Endothelial cell of umbilical vein (primary cell): ENCODE measurements around the gene PLEKHG5. TPM values are rescaled to one million over a fixed set of nuclear protein-coding genes. Genes with fewer than 3 reads are reported as not detected.

ENCODE experiments used
- BruUV-seq: library from RNA; stranded (reverse); fragments of 400-500 nt; replicated peaks from 2 replicates; lab custom pipeline; 2021; lab: Mats Ljungman, UMichigan
- CTCF ChIA-PET: fragments of 300-600, 350-600 bp; sonication (Branson Sonifier 250); formaldehyde crosslinking; loops from one replicate; lab custom pipeline; 2021; ENCODE audit warnings: antibody characterized with exemption, inconsistent platforms; lab: Charles Lee
- POLR2A ChIA-PET: fragments of 300-600, 350-600 bp; sonication (Branson Sonifier 250); formaldehyde crosslinking; loops from one replicate; lab custom pipeline; 2021; ENCODE audit warnings: antibody characterized with exemption, inconsistent platforms; lab: Charles Lee
- DNase-seq: peaks from one replicate; pipeline ENCODE4 v3.0.0-alpha.2; 2011; ENCODE audit warnings: low read depth, low spot score
- FAIRE-seq: peaks from 2 replicates; lab custom pipeline; 2011; peaks lifted over from hg19 to GRCh38; lab: Jason Lieb, UNC
- H2AFZ ChIP-seq: 2 replicates; pipeline ENCODE4 v1.6.0; 2012; ENCODE audit warnings: low read depth, low read length, control low read depth, inconsistent platforms
- H3K27ac ChIP-seq: 2 replicates; pipeline ENCODE4 v1.5.1; 2011; ENCODE audit warnings: low read depth, mild to moderate bottlenecking, control low read depth, low read length, moderate library complexity; ENCODE audit not compliant: insufficient read depth
- H3K27me3 ChIP-seq, 2 experiments: 2 replicates each; pipeline versions ENCODE4 v1.6.0 to v1.6.1; 2011; ENCODE audit warnings: low read length in 2 of 2, mixed read lengths in 1 of 2; ENCODE audit not compliant: control insufficient read depth in 2 of 2, insufficient read depth in 2 of 2
- H3K36me3 ChIP-seq, 2 experiments: 2 replicates in 1 of 2; 3 replicates in 1 of 2; pipeline ENCODE4 v1.5.1; 2011; ENCODE audit warnings: low read length in 2 of 2, mild to moderate bottlenecking in 1 of 2, moderate library complexity in 1 of 2; ENCODE audit not compliant: control insufficient read depth in 2 of 2, insufficient read depth in 2 of 2; ENCODE audit errors: extremely low read depth in 1 of 2
- H3K4me1 ChIP-seq: 3 replicates; pipeline ENCODE4 v1.5.1; 2011; ENCODE audit warnings: mild to moderate bottlenecking, low read length; ENCODE audit not compliant: control insufficient read depth, insufficient read depth; ENCODE audit errors: extremely low read depth
- H3K4me2 ChIP-seq: 2 replicates; pipeline ENCODE4 v1.6.1; 2011; ENCODE audit warnings: low read length, control low read depth, mixed read lengths; ENCODE audit not compliant: insufficient read depth
- H3K4me3 ChIP-seq, 3 experiments: fragments of 200-600 bp in 1 of 3; sonication (generic), shearing (Covaris generic) in 1 of 3; replicated peaks in 1 of 3; 2 replicates each; pipeline ENCODE4 v1.5.1; 2011 to 2016; ENCODE audit warnings: control low read depth in 3 of 3, low read length in 3 of 3, mild to moderate bottlenecking in 2 of 3, inconsistent platforms in 1 of 3, low read depth in 1 of 3, moderate library complexity in 1 of 3; ENCODE audit not compliant: insufficient read depth in 1 of 3
- H3K79me2 ChIP-seq: 2 replicates; pipeline ENCODE4 v1.6.0; 2012; ENCODE audit warnings: low read length, inconsistent platforms; ENCODE audit not compliant: control insufficient read depth, insufficient read depth
- H3K9ac ChIP-seq: replicated peaks from 2 replicates; pipeline ENCODE3; 2011; ENCODE audit warnings: low read length, control low read depth; ENCODE audit not compliant: insufficient read depth; ENCODE audit errors: extremely low read depth
- H3K9me1 ChIP-seq: replicated peaks from 3 replicates; pipeline ENCODE4 v1.6.0; 2011; ENCODE audit warnings: mild to moderate bottlenecking, low read length; ENCODE audit not compliant: control insufficient read depth, insufficient read depth; ENCODE audit errors: extremely low read depth
- H3K9me3 ChIP-seq: replicated peaks from 2 replicates; pipeline ENCODE4 v1.5.1; 2012; ENCODE audit warnings: low read length, inconsistent platforms; ENCODE audit not compliant: control insufficient read depth, insufficient read depth
- H4K20me1 ChIP-seq: replicated peaks from 2 replicates; pipeline ENCODE3; 2011; ENCODE audit warnings: mild to moderate bottlenecking, low read length; ENCODE audit not compliant: control insufficient read depth, insufficient read depth; ENCODE audit errors: extremely low read depth
- CTCF ChIP-seq, 2 donors: IDR thresholded peaks; 1 replicate in 1 of 2; 2 replicates in 1 of 2; pipeline ENCODE4 v1.5.1; 2011; ENCODE audit warnings: low read length in 2 of 2, mild to moderate bottlenecking in 2 of 2, moderate library complexity in 2 of 2, control low read depth in 1 of 2, inconsistent platforms in 1 of 2, low read depth in 1 of 2; ENCODE audit not compliant: insufficient read depth in 1 of 2; ENCODE audit errors: extremely low read depth in 1 of 2
- EZH2 ChIP-seq: IDR thresholded peaks from 2 replicates; pipeline ENCODE4 v1.6.1; 2012; ENCODE audit warnings: borderline replicate concordance, low read depth, mild to moderate bottlenecking, moderate library complexity, low read length, inconsistent platforms; ENCODE audit not compliant: severe bottlenecking
- FOS ChIP-seq: IDR thresholded peaks from 2 replicates; pipeline ENCODE4 v1.6.1; 2011; ENCODE audit warnings: mild to moderate bottlenecking, low read length, moderate library complexity, borderline replicate concordance; ENCODE audit not compliant: insufficient read depth
- GATA2 ChIP-seq: IDR thresholded peaks from 2 replicates; pipeline ENCODE4 v1.7.0; 2011; ENCODE audit warnings: low read depth, mild to moderate bottlenecking, moderate library complexity, mixed read lengths, low read length; ENCODE audit not compliant: insufficient read length, insufficient read depth
- JUN ChIP-seq: IDR thresholded peaks from 2 replicates; pipeline ENCODE4 v1.6.1; 2011; ENCODE audit warnings: borderline replicate concordance, low read depth; ENCODE audit not compliant: insufficient read length, insufficient read depth
- MAX ChIP-seq: IDR thresholded peaks from 2 replicates; pipeline ENCODE4 v1.6.1; 2011; ENCODE audit not compliant: insufficient read depth, insufficient read length
- MYC ChIP-seq: IDR thresholded peaks from one replicate; pipeline ENCODE4 v1.6.1; 2011; ENCODE audit warnings: mild to moderate bottlenecking, low read depth, low read length
- POLR2A ChIP-seq: IDR thresholded peaks from 2 replicates; pipeline ENCODE4 v1.6.1; 2012; ENCODE audit warnings: low read depth, mild to moderate bottlenecking, control low read depth, low read length
- POLR2AphosphoS5 ChIP-seq: IDR thresholded peaks from 2 replicates; pipeline ENCODE4 v1.6.1; 2012; ENCODE audit warnings: low read depth, mild to moderate bottlenecking, control low read depth, low read length, moderate library complexity; ENCODE audit not compliant: insufficient read depth
- dilution Hi-C: fragments of 300-500 bp; cut with MboI; formaldehyde crosslinking; loops from one replicate; pipeline ENCODE4 v1.15.0; 2019; ENCODE audit warnings: low sequenced_read_pairs; ENCODE audit not compliant: extremely low pct_ligation_motif_present
- intact Hi-C: fragments of 100-400 bp; cut with micrococcal nuclease; formaldehyde crosslinking; loops from one replicate; pipeline ENCODE4 v1.10.0; 2022
- polyA plus RNA-seq, 4 experiments: library from polyadenylated mRNA; depleted of rRNA in 3 of 4; stranded (reverse) in 3 of 4; unstranded in 1 of 4; fragments of >200 nt; gene quantifications; 2 replicates each; pipeline versions ENCODE4 v1.2.1 to v1.2.3, GENCODE V29; 2011 to 2012; ENCODE audit warnings: missing spikeins in 1 of 4
- total RNA-seq: library from RNA; stranded (reverse); gene quantifications from 2 replicates; pipeline ENCODE4 v1.2.3, GENCODE V29; 2021

PLEKHG5 gene
- total and polyA plus RNA-seq, 2 donors (not counting 3 experiments of a cell fraction or from before 2014, with no cell fraction given) = 30.6 to 56.9 TPM

DNA sequence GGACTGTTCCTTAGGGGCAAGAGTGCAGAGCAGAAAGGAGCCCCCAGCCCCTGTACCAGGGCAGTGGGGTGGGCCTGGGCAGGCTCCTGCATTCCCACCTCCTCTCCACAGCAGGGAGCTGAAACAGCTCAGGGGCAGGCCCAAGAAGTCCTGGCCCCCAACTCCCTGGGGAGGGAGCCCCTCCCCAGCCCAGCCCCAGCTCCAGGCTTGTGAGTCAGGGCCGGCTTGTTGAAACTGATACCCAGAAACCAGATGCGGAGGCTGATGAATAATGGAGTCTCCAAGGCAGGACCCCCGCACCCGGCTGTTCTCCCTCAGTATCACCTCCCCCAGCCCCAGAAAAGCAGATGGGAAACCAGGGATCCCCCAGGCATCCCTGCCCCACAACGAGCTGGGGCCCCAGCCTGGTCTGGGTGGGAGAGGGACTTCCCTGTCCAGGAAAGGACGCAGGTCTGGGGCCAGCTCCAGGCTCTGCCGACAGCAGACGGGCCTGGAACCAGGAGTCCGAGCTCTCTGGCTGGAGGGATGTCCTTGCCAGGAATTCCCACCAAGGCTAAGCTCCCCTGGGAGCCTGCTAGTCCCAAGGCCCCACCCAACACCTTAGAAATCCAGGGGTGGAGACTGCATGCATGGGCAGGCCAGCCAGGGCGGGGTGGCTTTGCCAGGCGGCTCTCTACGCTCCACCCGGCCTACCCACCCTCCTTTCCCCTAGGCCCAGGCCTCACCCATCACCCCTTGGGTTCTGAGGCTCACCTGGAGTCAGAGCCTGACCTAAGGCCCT, 2.7 kb downstream of the PLEKHG5 start:
- no peak for DNase-seq
- Histone ChIP-seq H3K4me1 (peaks cover 49% of the 10 kb centered on the region), H3K36me3 (no peaks in the 10 kb centered on the region), H3K79me2 (peaks cover 14% of the 10 kb centered on the region), H3K9me1 (no peaks in the 10 kb centered on the region), H3K4me2 (no peak overlapping the region), H3K9me3 (no peaks in the 10 kb centered on the region), H3K27ac (no peak overlapping the region), H2AFZ (no peak overlapping the region), H3K27me3 (no peaks in the 10 kb centered on the region), H4K20me1 (no peaks in the 10 kb centered on the region), H3K4me3 (no peak overlapping the region), H3K9ac (no peak overlapping the region)
- dilution Hi-C loops (no loop called here), intact Hi-C loops (loop anchor here (5.0 kb wide), 1 partner anchor 139 kb away; no protein-coding TSS in a partner anchor)
- CTCF ChIA-PET = interaction anchor here (1.5 to 10.9 kb wide), 6 partner anchors 8 to 158 kb away, joined by 3 to 113 read pairs (median 8); no protein-coding TSS in a partner anchor
- no TSS peak for BruUV-seq
- POLR2A ChIA-PET = no interaction called here
- TF ChIP-seq MAX = no peak
- no peak for TF ChIP-seq JUN
- no peak for TF ChIP-seq FOS
- no peak for TF ChIP-seq CTCF (IDR thresholded peaks at IDR 0.05; ENCODE audit: extremely low read depth in 1 of 2, insufficient read depth in 1 of 2, low read depth in 1 of 2, low read length in 2 of 2)
- no peak for TF ChIP-seq EZH2
- no peak for TF ChIP-seq MYC
- no peak for TF ChIP-seq GATA2
- no peak for TF ChIP-seq POLR2A
- no peak for TF ChIP-seq POLR2AphosphoS5
- no peak for FAIRE-seq
